ENCODE data around the gene APOD. TPM values are rescaled to one million over a fixed set of nuclear protein-coding genes. Genes with fewer than 3 reads are reported as not detected.

APOD gene
- total RNA-seq, 1 donor from 2014 or later = not detected

GRCh38 chr3:195573611-195574496 lies 9.9 kb downstream of the APOD start:
- TF ChIP-seq CTCF (IDR thresholded peaks at IDR 0.05; ENCODE audit: partially characterized antibody, unreplicated experiment) = no peak
- Mint-ChIP-seq H3K27ac (ENCODE audit: unreplicated experiment) (no peak overlapping the region), H3K4me1 (ENCODE audit: low read depth, unreplicated experiment) (peaks cover 2% of the 10 kb centered on the region), H3K9me3 (ENCODE audit: unreplicated experiment) (peaks cover 8% of the 10 kb centered on the region), H3K4me3 (ENCODE audit: unreplicated experiment) (no peak overlapping the region), H3K27me3 (ENCODE audit: unreplicated experiment) (peaks cover 4% of the 10 kb centered on the region), H3K36me3 (ENCODE audit: unreplicated experiment) (no peaks in the 10 kb centered on the region)
- no peak for DNase-seq

DNA sequence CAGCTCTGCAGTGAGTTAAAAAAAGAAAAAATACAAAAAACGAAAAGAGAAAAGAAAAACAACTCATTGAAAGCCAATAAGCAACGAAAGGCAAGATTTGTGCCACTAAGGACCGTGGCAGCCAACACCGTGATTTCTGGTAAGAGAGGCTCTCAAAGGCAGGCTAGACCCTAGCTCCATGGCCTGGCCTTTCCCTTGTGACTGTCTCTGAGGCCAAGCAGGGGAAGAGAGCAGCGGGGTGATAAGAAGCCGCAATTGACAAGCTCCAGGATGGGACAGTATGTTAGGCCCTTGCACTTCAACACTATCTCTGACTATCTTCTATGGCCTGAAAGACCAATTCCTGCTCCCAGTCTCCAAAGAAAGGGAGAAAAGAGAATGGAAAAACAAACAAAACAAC lies 12.4 kb downstream of the APOD start:
- no peak for TF ChIP-seq CTCF (IDR thresholded peaks at IDR 0.05; ENCODE audit: partially characterized antibody, unreplicated experiment)
- H3K9me3 Mint-ChIP-seq (ENCODE audit: unreplicated experiment) = peaks cover 8% of the 10 kb centered on the region
- H3K4me3 Mint-ChIP-seq (ENCODE audit: unreplicated experiment) = no peak overlapping the region

DNA sequence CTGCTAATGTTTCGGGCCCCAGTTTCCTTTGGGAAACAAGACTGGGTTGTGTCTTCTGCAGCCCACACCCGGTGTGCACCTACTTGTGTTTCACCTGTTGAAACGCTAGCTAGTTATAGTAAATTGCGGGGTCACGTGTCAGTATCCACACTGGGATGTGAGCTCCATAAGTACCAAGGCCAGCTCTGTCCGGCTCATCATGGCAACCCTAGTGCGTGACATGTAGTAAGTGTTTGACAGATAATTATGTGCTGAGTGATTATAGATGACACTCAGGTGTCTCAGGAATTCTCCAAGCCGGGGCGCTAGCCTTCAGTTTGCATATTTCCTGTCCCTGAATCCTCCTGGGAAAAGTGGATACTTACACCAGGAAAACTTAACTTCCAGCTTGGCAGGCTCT lies 12.8 kb downstream of the APOD start:
- no peak for DNase-seq
- TF ChIP-seq CTCF (IDR thresholded peaks at IDR 0.05; ENCODE audit: partially characterized antibody, unreplicated experiment) = no peak

More for the DNA sequence above, 12.4 kb downstream of the APOD start:
- no peak for DNase-seq
- peaks cover 2% of the 10 kb centered on the region for H3K4me1 Mint-ChIP-seq (ENCODE audit: low read depth, unreplicated experiment)
- no peak overlapping the region for H3K27ac Mint-ChIP-seq (ENCODE audit: unreplicated experiment)
- no peaks in the 10 kb centered on the region for H3K36me3 Mint-ChIP-seq (ENCODE audit: unreplicated experiment)
- peaks cover 4% of the 10 kb centered on the region for H3K27me3 Mint-ChIP-seq (ENCODE audit: unreplicated experiment)

DNA sequence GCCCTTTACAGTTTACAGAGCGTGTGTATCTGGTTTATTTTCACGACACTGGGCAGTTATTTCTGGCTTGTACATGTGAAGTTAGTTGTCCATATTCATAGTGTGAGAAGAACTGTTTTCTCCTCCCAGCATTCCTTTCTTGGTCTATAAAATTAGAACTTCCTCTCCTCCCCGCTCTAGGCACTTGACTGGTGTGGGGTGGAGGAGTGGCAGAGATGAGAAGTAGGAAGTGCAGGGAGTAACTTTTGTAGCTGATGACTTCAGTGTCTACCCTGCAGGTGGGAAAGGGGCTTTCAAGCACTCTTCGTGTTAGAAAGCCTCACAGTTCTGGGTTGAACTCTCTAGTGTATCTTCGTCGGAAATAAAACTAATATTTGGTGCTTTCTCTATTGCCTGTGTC lies 13.4 kb downstream of the APOD start:
- TF ChIP-seq CTCF (IDR thresholded peaks at IDR 0.05; ENCODE audit: partially characterized antibody, unreplicated experiment) = no peak
- H3K4me3 Mint-ChIP-seq (ENCODE audit: unreplicated experiment) = no peak overlapping the region
- peaks cover 8% of the 10 kb centered on the region for H3K9me3 Mint-ChIP-seq (ENCODE audit: unreplicated experiment)
- peaks cover 4% of the 10 kb centered on the region for H3K27me3 Mint-ChIP-seq (ENCODE audit: unreplicated experiment)
- no peaks in the 10 kb centered on the region for H3K36me3 Mint-ChIP-seq (ENCODE audit: unreplicated experiment)
- H3K4me1 Mint-ChIP-seq (ENCODE audit: low read depth, unreplicated experiment) = peaks cover 2% of the 10 kb centered on the region
- H3K27ac Mint-ChIP-seq (ENCODE audit: unreplicated experiment) = no peak overlapping the region
- no peak for DNase-seq

More for the DNA sequence above, 12.8 kb downstream of the APOD start:
- Mint-ChIP-seq H3K4me3 (ENCODE audit: unreplicated experiment) (no peak overlapping the region), H3K4me1 (ENCODE audit: low read depth, unreplicated experiment) (peaks cover 2% of the 10 kb centered on the region), H3K9me3 (ENCODE audit: unreplicated experiment) (peaks cover 8% of the 10 kb centered on the region), H3K36me3 (ENCODE audit: unreplicated experiment) (no peaks in the 10 kb centered on the region), H3K27me3 (ENCODE audit: unreplicated experiment) (peaks cover 4% of the 10 kb centered on the region), H3K27ac (ENCODE audit: unreplicated experiment) (no peak overlapping the region)

DNA sequence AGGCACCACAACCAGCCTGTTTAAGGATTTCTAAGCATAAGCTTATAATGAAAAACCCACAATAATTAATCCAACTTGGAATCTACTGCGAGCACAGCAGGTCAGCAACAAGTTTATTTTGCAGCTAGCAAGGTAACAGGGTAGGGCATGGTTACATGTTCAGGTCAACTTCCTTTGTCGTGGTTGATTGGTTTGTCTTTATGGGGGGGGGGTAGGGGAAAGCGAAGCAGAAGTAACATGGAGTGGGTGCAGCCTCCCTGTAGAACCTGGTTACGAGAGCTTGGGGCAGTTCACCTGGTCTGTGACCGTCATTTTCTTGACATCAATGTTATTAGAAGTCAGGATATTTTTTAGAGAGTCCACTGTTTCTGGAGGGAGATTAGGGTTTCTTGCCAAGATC lies 15.1 kb downstream of the APOD start:
- no peaks in the 10 kb centered on the region for H3K36me3 Mint-ChIP-seq (ENCODE audit: unreplicated experiment)
- peaks cover 8% of the 10 kb centered on the region for H3K9me3 Mint-ChIP-seq (ENCODE audit: unreplicated experiment)
- H3K27ac Mint-ChIP-seq (ENCODE audit: unreplicated experiment) = no peak overlapping the region
- no peak overlapping the region for H3K4me3 Mint-ChIP-seq (ENCODE audit: unreplicated experiment)
- peaks cover 4% of the 10 kb centered on the region for H3K27me3 Mint-ChIP-seq (ENCODE audit: unreplicated experiment)
- no peak for DNase-seq
- TF ChIP-seq CTCF (IDR thresholded peaks at IDR 0.05; ENCODE audit: partially characterized antibody, unreplicated experiment) = no peak
- H3K4me1 Mint-ChIP-seq (ENCODE audit: low read depth, unreplicated experiment) = no peaks in the 10 kb centered on the region
